KMS-11 (cell line): Measurements from ENCODE around the gene F8.

ENCODE experiments used
- H2AFZ ChIP-seq: fragments of 200-600 bp; sonication (generic); 2 replicates; pipeline ENCODE4 v1.6.1; 2016; ENCODE audit warnings: antibody characterized with exemption, mixed run types, low read depth
- H3K27ac ChIP-seq: fragments of 200-600 bp; sonication (generic); 2 replicates; pipeline ENCODE4 v1.6.1; 2016; ENCODE audit warnings: mild to moderate bottlenecking, mixed run types
- H3K27me3 ChIP-seq: fragments of 200-600 bp; sonication (generic); 2 replicates; pipeline ENCODE4 v1.6.1; 2017; ENCODE audit warnings: mild to moderate bottlenecking, low read depth, mixed run types, moderate library complexity; ENCODE audit not compliant: insufficient read depth
- H3K36me3 ChIP-seq: fragments of 200-600 bp; sonication (generic); 2 replicates; pipeline ENCODE4 v1.6.1; 2017; ENCODE audit warnings: mild to moderate bottlenecking, mixed run types; ENCODE audit not compliant: insufficient read depth
- H3K4me1 ChIP-seq: fragments of 200-600 bp; sonication (generic); 2 replicates; pipeline ENCODE4 v1.6.1; 2016; ENCODE audit warnings: mild to moderate bottlenecking, low read depth, mixed run types; ENCODE audit not compliant: poor library complexity, severe bottlenecking
- H3K4me2 ChIP-seq: fragments of 200-600 bp; sonication (generic); 2 replicates; pipeline ENCODE4 v1.7.0; 2016; ENCODE audit warnings: mild to moderate bottlenecking, mixed run types
- H3K4me3 ChIP-seq: fragments of 200-600 bp; sonication (generic); IDR thresholded peaks from 2 replicates; pipeline ENCODE4 v1.6.1; 2017; ENCODE audit warnings: low read depth, low read length, mixed read lengths; ENCODE audit not compliant: insufficient read depth
- H3K79me2 ChIP-seq: fragments of 200-600 bp; sonication (generic); 2 replicates; pipeline ENCODE4 v1.6.1; 2016; ENCODE audit warnings: low read depth, mixed run types; ENCODE audit not compliant: insufficient read depth
- H3K9ac ChIP-seq: fragments of 200-600 bp; sonication (generic); 2 replicates; pipeline ENCODE4 v1.6.1; 2016; ENCODE audit warnings: mild to moderate bottlenecking, mixed run types
- H4K20me1 ChIP-seq: fragments of 200-600 bp; sonication (generic); 2 replicates; pipeline ENCODE4 v1.6.1; 2016; ENCODE audit warnings: mild to moderate bottlenecking, mixed run types; ENCODE audit not compliant: insufficient read depth
- CTCF ChIP-seq: fragments of 200-600 bp; sonication (generic); conservative IDR thresholded peaks from 2 replicates; pipeline ENCODE4 v1.6.1; 2017; ENCODE audit warnings: low read depth, mild to moderate bottlenecking, antibody characterized with exemption, low read length, moderate library complexity, mixed read lengths

The F8 gene

GRCh38 chrX:154799556-154800348, 222.8 kb downstream of the F8 start:
- no peak for TF ChIP-seq CTCF
- Histone ChIP-seq H3K27ac (no peak overlapping the region), H3K4me3 (no peak overlapping the region), H3K36me3 (no peaks in the 10 kb centered on the region), H3K79me2 (no peaks in the 10 kb centered on the region), H3K9ac (no peak overlapping the region), H3K27me3 (no peaks in the 10 kb centered on the region), H4K20me1 (no peaks in the 10 kb centered on the region), H2AFZ (no peak overlapping the region), H3K4me2 (no peak overlapping the region), H3K4me1 (no peaks in the 10 kb centered on the region)

- no peaks in the 10 kb centered on the region for H3K27me3 ChIP-seq
- no peak for TF ChIP-seq CTCF
- no peak overlapping the region for H3K4me3 ChIP-seq
- no peaks in the 10 kb centered on the region for H4K20me1 ChIP-seq
- no peak overlapping the region for H3K9ac ChIP-seq
- no peak overlapping the region for H3K4me2 ChIP-seq
- no peak overlapping the region for H3K27ac ChIP-seq
- no peaks in the 10 kb centered on the region for H3K4me1 ChIP-seq
- H2AFZ ChIP-seq: no peak overlapping the region
- no peaks in the 10 kb centered on the region for H3K79me2 ChIP-seq
- no peaks in the 10 kb centered on the region for H3K36me3 ChIP-seq
These were observed 225.5 kb downstream of the F8 start for GRCh38 chrX:154797006-154797405.

GRCh38 chrX:154795016-154795415, 227.5 kb downstream of the F8 start:
- Histone ChIP-seq H3K9ac (no peak overlapping the region), H3K4me1 (no peaks in the 10 kb centered on the region), H3K36me3 (no peaks in the 10 kb centered on the region), H2AFZ (no peak overlapping the region), H3K4me3 (no peak overlapping the region), H3K79me2 (no peaks in the 10 kb centered on the region), H3K27ac (no peak overlapping the region), H4K20me1 (no peaks in the 10 kb centered on the region), H3K27me3 (no peaks in the 10 kb centered on the region), H3K4me2 (no peak overlapping the region)
- no peak for TF ChIP-seq CTCF

DNA sequence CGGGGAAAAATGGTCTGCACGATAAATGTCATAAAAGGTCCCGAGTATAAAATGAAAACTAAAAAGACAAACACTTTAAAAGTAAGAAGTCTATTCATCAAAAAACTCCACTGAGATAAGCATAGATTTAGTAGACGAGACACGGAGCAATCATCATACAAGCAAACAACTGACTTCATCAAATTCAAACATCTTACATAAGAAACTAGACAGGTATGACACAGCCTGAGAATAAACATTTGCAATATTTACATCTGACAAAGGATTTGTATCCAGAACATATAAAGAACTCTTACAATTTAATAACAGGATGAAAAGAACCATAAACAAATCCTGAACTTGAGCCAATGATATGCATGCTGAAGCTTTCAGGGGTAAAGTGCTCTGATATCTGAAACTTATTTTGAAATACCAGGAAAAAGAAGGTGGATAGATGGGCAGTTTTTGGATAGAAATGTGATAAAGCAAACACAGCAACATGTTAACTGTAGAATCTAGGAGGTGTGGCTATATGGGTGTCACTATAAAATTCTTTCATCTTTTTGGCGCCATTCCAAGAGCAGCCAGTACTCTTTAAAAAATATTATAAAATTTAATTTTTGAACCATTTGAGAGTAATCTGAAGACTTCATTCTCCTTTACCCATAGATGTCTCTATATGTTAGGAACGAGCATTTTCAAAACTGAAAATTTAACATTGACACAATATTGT, 229.3 kb downstream of the F8 start:
- H3K9ac ChIP-seq: no peak overlapping the region
- no peak overlapping the region for H3K27ac ChIP-seq
- no peak overlapping the region for H2AFZ ChIP-seq
- H3K4me1 ChIP-seq: no peaks in the 10 kb centered on the region
- H3K27me3 ChIP-seq: no peaks in the 10 kb centered on the region
- TF ChIP-seq CTCF: no peak
- no peaks in the 10 kb centered on the region for H3K79me2 ChIP-seq
- H3K4me3 ChIP-seq: no peak overlapping the region
- no peaks in the 10 kb centered on the region for H3K36me3 ChIP-seq
- no peaks in the 10 kb centered on the region for H4K20me1 ChIP-seq
- H3K4me2 ChIP-seq: no peak overlapping the region
